GM19193 (cell line): ENCODE data around the gene GABPB2.

ENCODE experiments used
- POLR2A ChIP-seq: IDR thresholded peaks from 4 replicates; pipeline ENCODE4 v1.6.1; 2011; ENCODE audit not compliant: insufficient read depth, insufficient read length; ENCODE audit errors: extremely low read depth

Gene GABPB2

GRCh38 chr1:151135433-151136385 is 65.1 kb downstream of the GABPB2 start:
- no peak for TF ChIP-seq POLR2A

GRCh38 chr1:151137789-151138188 is 67.2 kb downstream of the GABPB2 start:
- TF ChIP-seq POLR2A: no peak

GRCh38 chr1:151142411-151143056 is 72.0 kb downstream of the GABPB2 start:
- TF ChIP-seq POLR2A: no peak

GRCh38 chr1:151143057-151143435 is 72.5 kb downstream of the GABPB2 start:
- no peak for TF ChIP-seq POLR2A

GRCh38 chr1:151143986-151144385 is 73.4 kb downstream of the GABPB2 start:
- TF ChIP-seq POLR2A: no peak

GRCh38 chr1:151144474-151145303 is 74.1 kb downstream of the GABPB2 start:
- TF ChIP-seq POLR2A: no peak

- TF ChIP-seq POLR2A: no peak
Measured at GRCh38 chr1:151145304-151146071, 74.9 kb downstream of the GABPB2 start.

GRCh38 chr1:151146072-151146411 is 75.5 kb downstream of the GABPB2 start:
- no peak for TF ChIP-seq POLR2A

GRCh38 chr1:151146412-151147131 is 76.0 kb downstream of the GABPB2 start, which contains the start of gene SEMA6C:
SEMA6C (minus strand) TSS chr1:151146631; CDS start chr1:151142621, 4,010 bp downstream.
- TF ChIP-seq POLR2A: peak; percentile 32

- no peak for TF ChIP-seq POLR2A
Measured at GRCh38 chr1:151147132-151147503, 76.6 kb downstream of the GABPB2 start.

GRCh38 chr1:151147665-151148064 is 77.1 kb downstream of the GABPB2 start:
- TF ChIP-seq POLR2A: no peak

GRCh38 chr1:151156515-151156819 is 85.9 kb downstream of the GABPB2 start, which contains the start of gene TNFAIP8L2:
TNFAIP8L2 (plus strand) TSS chr1:151156649; CDS start chr1:151158698, 2,049 bp downstream.
- TF ChIP-seq POLR2A: peak; percentile 54

GRCh38 chr1:151157067-151157531 is 86.5 kb downstream of the GABPB2 start:
- TF ChIP-seq POLR2A: no peak

- TF ChIP-seq POLR2A: no peak
Measured at GRCh38 chr1:151158326-151158725, 87.8 kb downstream of the GABPB2 start.
